GM18517 (cell line): ENCODE measurements around the gene KLF13.
A peak's percentile ranks its signal among the peaks of the same experiment; 100 is the strongest.

Experiments used
- ATAC-seq: cut with Tn5 transposase; IDR thresholded peaks from one replicate; pipeline ENCODE4 v1.9.1; 2021; ENCODE audit warnings: mild to moderate bottlenecking, moderate library complexity; ENCODE audit not compliant: unreplicated experiment

KLF13 gene

GRCh38 chr15:31377030-31377429 lies 50.4 kb downstream of the KLF13 start:
- ATAC-seq = no peak

GRCh38 chr15:31378363-31378903 lies 51.8 kb downstream of the KLF13 start:
- ATAC-seq = no peak

- ATAC-seq = no peak
Observed at GRCh38 chr15:31379042-31379441, 52.4 kb downstream of the KLF13 start.

- ATAC-seq = no peak
Observed at GRCh38 chr15:31379577-31379976, 52.9 kb downstream of the KLF13 start.

- ATAC-seq = no peak
Observed at GRCh38 chr15:31381801-31382712, 55.4 kb downstream of the KLF13 start.

- ATAC-seq = no peak
Observed at GRCh38 chr15:31382713-31383045, 56.0 kb downstream of the KLF13 start.

GRCh38 chr15:31383139-31383538 lies 56.5 kb downstream of the KLF13 start:
- no peak for ATAC-seq

GRCh38 chr15:31384568-31384967 lies 57.9 kb downstream of the KLF13 start:
- ATAC-seq = no peak

- ATAC-seq = no peak
Observed at GRCh38 chr15:31385736-31386135, 59.1 kb downstream of the KLF13 start.

GRCh38 chr15:31387092-31387478 lies 60.5 kb downstream of the KLF13 start:
- no peak for ATAC-seq

- no peak for ATAC-seq
Observed at GRCh38 chr15:31387479-31388118, 61.0 kb downstream of the KLF13 start.

- no peak for ATAC-seq
Observed at GRCh38 chr15:31389576-31389975, 62.9 kb downstream of the KLF13 start.

GRCh38 chr15:31390029-31390428 lies 63.4 kb downstream of the KLF13 start:
- ATAC-seq = no peak

- no peak for ATAC-seq
Observed at GRCh38 chr15:31390777-31391486, 64.3 kb downstream of the KLF13 start.

- peak; percentile 69 for ATAC-seq
Observed at GRCh38 chr15:31391687-31392671, 65.3 kb downstream of the KLF13 start.

GRCh38 chr15:31392761-31393401 lies 66.2 kb downstream of the KLF13 start:
- peak; percentile 28 for ATAC-seq

GRCh38 chr15:31393444-31394091 lies 66.9 kb downstream of the KLF13 start:
- ATAC-seq = no peak

- ATAC-seq = no peak
Observed at GRCh38 chr15:31396881-31397560, 70.4 kb downstream of the KLF13 start.
